ENCODE data around the gene PTPRC. TPM values are rescaled to one million over a fixed set of nuclear protein-coding genes. Genes with fewer than 3 reads are reported as not detected.

Gene PTPRC
- total and polyA plus RNA-seq, 2 experiments from 2014 or later: 0.66 to 0.86 TPM

- no peak for TF ChIP-seq EZH2 (IDR thresholded peaks at IDR 0.05; ENCODE audit: insufficient read depth, poor library complexity, severe bottlenecking)
- no peak for TF ChIP-seq EZH2phosphoT487 (IDR thresholded peaks at IDR 0.05; ENCODE audit: insufficient read depth, low read depth)
- no peaks in the 10 kb centered on the region for H4K20me1 ChIP-seq (ENCODE audit: insufficient read depth)
- no peaks in the 10 kb centered on the region for H3K4me1 ChIP-seq (ENCODE audit: insufficient read depth)
- no peaks in the 10 kb centered on the region for H3F3A ChIP-seq (ENCODE audit: insufficient read depth)
- DNase-seq: no peak
- H3K4me2 ChIP-seq (ENCODE audit: unreplicated experiment): no peak overlapping the region
- no peak overlapping the region for H3K27ac ChIP-seq
- H2AFZ ChIP-seq: no peak overlapping the region
- no peaks in the 10 kb centered on the region for H3K9me3 ChIP-seq (ENCODE audit: low read depth)
- no peaks in the 10 kb centered on the region for H3K36me3 ChIP-seq (ENCODE audit: low read depth)
- in situ Hi-C loops (cut with MboI): loop anchor here (25.0 kb wide), 6 partner anchors 406 to 1181 kb away; partner anchors contain the start of genes C1orf53, LHX9 and NEK7
- no peak overlapping the region for H3K9ac ChIP-seq
- 0 out of 2 replicates have a peak, but pooled peaks cover 3% of the 10 kb centered on the region for H3K9me2 ChIP-seq (ENCODE audit: insufficient read depth)
- H3K4me3 ChIP-seq: no peak overlapping the region
- H3K79me2 ChIP-seq (ENCODE audit: insufficient read depth): no peaks in the 10 kb centered on the region
- no peaks in the 10 kb centered on the region for H3K27me3 ChIP-seq (replicated peaks; ENCODE audit: insufficient read depth)
Measured at GRCh38 chr1:198693321-198693720, 54.5 kb downstream of the PTPRC start.

GRCh38 chr1:198694542-198694941 lies 55.7 kb downstream of the PTPRC start:
- Histone ChIP-seq H3K27ac (no peak overlapping the region), H3F3A (ENCODE audit: insufficient read depth) (no peaks in the 10 kb centered on the region), H3K4me3 (no peak overlapping the region), H3K9ac (no peak overlapping the region), H3K9me3 (ENCODE audit: low read depth) (no peaks in the 10 kb centered on the region), H3K27me3 (replicated peaks; ENCODE audit: insufficient read depth) (no peaks in the 10 kb centered on the region), H2AFZ (no peak overlapping the region), H3K4me1 (ENCODE audit: insufficient read depth) (peaks cover 7% of the 10 kb centered on the region; the same call in 1 of the 2 replicates), H4K20me1 (ENCODE audit: insufficient read depth) (no peaks in the 10 kb centered on the region), H3K4me2 (ENCODE audit: unreplicated experiment) (no peak overlapping the region), H3K9me2 (ENCODE audit: insufficient read depth) (0 out of 2 replicates have a peak, but pooled peaks cover 3% of the 10 kb centered on the region), H3K36me3 (ENCODE audit: low read depth) (no peaks in the 10 kb centered on the region), H3K79me2 (ENCODE audit: insufficient read depth) (no peaks in the 10 kb centered on the region)
- TF ChIP-seq EZH2phosphoT487 (IDR thresholded peaks at IDR 0.05; ENCODE audit: insufficient read depth, low read depth): no peak
- no peak for TF ChIP-seq EZH2 (IDR thresholded peaks at IDR 0.05; ENCODE audit: insufficient read depth, poor library complexity, severe bottlenecking)
- no peak for DNase-seq
- in situ Hi-C loops (cut with MboI): loop anchor here (25.0 kb wide), 6 partner anchors 407 to 1182 kb away; partner anchors contain the start of genes C1orf53, LHX9 and NEK7
- WGBS, 2 experiments (ENCODE audit: low coverage in 1 of 2, low lambda C conversion rate in 2 of 2, missing lambda C conversion rate in 2 of 2): 37 to 65% methylated on average over 1 of the region's 1 CpG

GRCh38 chr1:198696211-198696610 lies 57.4 kb downstream of the PTPRC start:
- Histone ChIP-seq H3K9ac (no peak overlapping the region), H3K36me3 (ENCODE audit: low read depth) (no peaks in the 10 kb centered on the region), H3K9me3 (ENCODE audit: low read depth) (no peaks in the 10 kb centered on the region), H3K4me1 (ENCODE audit: insufficient read depth) (peaks cover 11% of the 10 kb centered on the region; the same call in 1 of the 2 replicates), H3K4me2 (ENCODE audit: unreplicated experiment) (no peak overlapping the region), H3K27me3 (replicated peaks; ENCODE audit: insufficient read depth) (no peaks in the 10 kb centered on the region), H3K27ac (no peak overlapping the region), H2AFZ (no peak overlapping the region), H3K9me2 (ENCODE audit: insufficient read depth) (no peaks in the 10 kb centered on the region), H3K79me2 (ENCODE audit: insufficient read depth) (no peaks in the 10 kb centered on the region), H3K4me3 (no peak overlapping the region), H3F3A (ENCODE audit: insufficient read depth) (no peaks in the 10 kb centered on the region), H4K20me1 (ENCODE audit: insufficient read depth) (no peaks in the 10 kb centered on the region)
- 90 to 91% methylated on average over 1 of the region's 1 CpG for WGBS, 2 experiments (ENCODE audit: low coverage in 1 of 2, low lambda C conversion rate in 2 of 2, missing lambda C conversion rate in 2 of 2)
- DNase-seq: no peak
- in situ Hi-C loops (cut with MboI): loop anchor here (25.0 kb wide), 6 partner anchors 409 to 1184 kb away; partner anchors contain the start of genes C1orf53, LHX9 and NEK7
- TF ChIP-seq EZH2 (IDR thresholded peaks at IDR 0.05; ENCODE audit: insufficient read depth, poor library complexity, severe bottlenecking) (no peak), EZH2phosphoT487 (IDR thresholded peaks at IDR 0.05; ENCODE audit: insufficient read depth, low read depth) (no peak)

DNA sequence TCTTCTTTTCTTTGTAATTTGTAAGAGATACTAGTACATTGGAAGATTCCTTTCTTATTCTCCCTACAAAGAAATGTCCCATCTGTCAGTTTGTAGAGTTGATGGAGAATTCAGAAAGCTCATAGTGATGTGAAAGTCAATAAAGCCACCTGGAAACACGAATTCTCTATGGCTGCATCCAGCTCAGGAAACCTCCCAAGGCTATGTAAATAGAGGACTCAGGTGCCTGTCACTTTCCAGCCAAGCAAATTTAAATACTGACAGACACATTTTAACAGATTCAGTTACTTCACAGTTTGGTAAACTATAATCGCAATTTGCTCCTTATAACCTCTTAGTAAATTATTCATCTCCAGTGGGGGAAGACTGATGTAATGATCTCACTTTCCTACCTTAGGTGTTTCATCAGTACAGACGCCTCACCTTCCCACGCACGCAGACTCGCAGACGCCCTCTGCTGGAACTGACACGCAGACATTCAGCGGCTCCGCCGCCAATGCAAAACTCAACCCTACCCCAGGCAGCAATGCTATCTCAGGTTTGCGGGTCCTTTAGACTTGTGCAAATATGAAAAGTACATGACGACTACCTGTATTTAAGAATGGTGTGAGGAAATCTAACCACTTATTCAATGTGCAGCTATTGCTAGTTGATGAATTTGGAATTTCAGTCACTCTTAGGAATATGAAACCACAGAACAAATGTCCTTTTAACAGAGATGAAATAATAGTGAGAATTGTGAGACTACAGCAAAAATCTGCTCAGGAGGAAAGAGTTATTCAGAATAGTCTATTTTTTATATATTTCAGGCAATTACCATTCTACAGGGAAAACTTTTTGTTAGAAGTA lies 60.6 kb downstream of the PTPRC start:
- Histone ChIP-seq H3K36me3 (ENCODE audit: low read depth) (no peaks in the 10 kb centered on the region), H3K4me3 (0 out of 2 replicates have a peak overlapping the region, but pooled peaks have one; percentile 36), H3K79me2 (ENCODE audit: insufficient read depth) (no peaks in the 10 kb centered on the region), H2AFZ (peak overlapping the region; percentile 42), H3K27me3 (replicated peaks; ENCODE audit: insufficient read depth) (no peaks in the 10 kb centered on the region), H3K27ac (no peak overlapping the region), H3K9me2 (ENCODE audit: insufficient read depth) (no peaks in the 10 kb centered on the region), H3K4me2 (ENCODE audit: unreplicated experiment) (peak overlapping the region; percentile 44), H3F3A (ENCODE audit: insufficient read depth) (no peaks in the 10 kb centered on the region), H3K4me1 (ENCODE audit: insufficient read depth) (peaks cover 11% of the 10 kb centered on the region; the same call in 1 of the 2 replicates), H3K9me3 (ENCODE audit: low read depth) (no peaks in the 10 kb centered on the region), H4K20me1 (ENCODE audit: insufficient read depth) (no peaks in the 10 kb centered on the region), H3K9ac (no peak overlapping the region)
- peak; percentile 67 for DNase-seq
- TF ChIP-seq EZH2phosphoT487 (IDR thresholded peaks at IDR 0.05; ENCODE audit: insufficient read depth, low read depth) (no peak), EZH2 (IDR thresholded peaks at IDR 0.05; ENCODE audit: insufficient read depth, poor library complexity, severe bottlenecking) (no peak)
- in situ Hi-C loops (cut with MboI): loop anchor here (25.0 kb wide), 6 partner anchors 412 to 1187 kb away; partner anchors contain the start of genes C1orf53, LHX9 and NEK7
- 14 to 16% methylated on average over 13 of the region's 13 CpGs for whole genome bisulfite sequencing, 2 experiments (ENCODE audit: low coverage in 1 of 2, low lambda C conversion rate in 2 of 2, missing lambda C conversion rate in 2 of 2)

Data from GM23248 (cell line).